HG02763 (cell line): Measurements from ENCODE around the gene LPCAT4.
"Not testable (repeated sequence)": the region's sequence is repeated elsewhere in the genome, so short reads cannot be mapped to it uniquely, and the experiment has no call there.

Experiments
- ATAC-seq: cut with Tn5 transposase; IDR thresholded peaks from one replicate; pipeline ENCODE4 v1.9.1; 2021; ENCODE audit warnings: mild to moderate bottlenecking, moderate library complexity; ENCODE audit not compliant: unreplicated experiment

The LPCAT4 gene

DNA sequence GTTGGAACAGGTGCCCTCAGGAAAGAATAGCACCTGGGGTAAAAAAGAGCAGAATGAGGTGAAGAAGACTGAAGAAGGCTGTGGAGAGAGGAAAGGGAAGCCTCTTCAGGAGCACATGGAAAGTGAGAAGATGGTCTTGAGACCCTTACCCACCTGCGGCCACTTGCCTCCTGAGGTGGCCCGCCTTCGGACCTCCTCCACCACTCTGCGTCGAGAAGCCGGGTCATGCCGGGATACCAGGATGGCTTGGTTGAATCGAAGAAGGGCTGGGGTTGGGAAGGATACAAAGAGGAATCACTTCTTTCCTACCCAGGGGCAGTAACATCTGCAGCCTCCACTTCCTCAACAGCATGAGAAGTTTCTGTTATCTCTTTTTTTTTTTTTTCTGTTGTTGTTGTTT is 3.0 kb downstream of the LPCAT4 start:
- ATAC-seq, result no peak

DNA sequence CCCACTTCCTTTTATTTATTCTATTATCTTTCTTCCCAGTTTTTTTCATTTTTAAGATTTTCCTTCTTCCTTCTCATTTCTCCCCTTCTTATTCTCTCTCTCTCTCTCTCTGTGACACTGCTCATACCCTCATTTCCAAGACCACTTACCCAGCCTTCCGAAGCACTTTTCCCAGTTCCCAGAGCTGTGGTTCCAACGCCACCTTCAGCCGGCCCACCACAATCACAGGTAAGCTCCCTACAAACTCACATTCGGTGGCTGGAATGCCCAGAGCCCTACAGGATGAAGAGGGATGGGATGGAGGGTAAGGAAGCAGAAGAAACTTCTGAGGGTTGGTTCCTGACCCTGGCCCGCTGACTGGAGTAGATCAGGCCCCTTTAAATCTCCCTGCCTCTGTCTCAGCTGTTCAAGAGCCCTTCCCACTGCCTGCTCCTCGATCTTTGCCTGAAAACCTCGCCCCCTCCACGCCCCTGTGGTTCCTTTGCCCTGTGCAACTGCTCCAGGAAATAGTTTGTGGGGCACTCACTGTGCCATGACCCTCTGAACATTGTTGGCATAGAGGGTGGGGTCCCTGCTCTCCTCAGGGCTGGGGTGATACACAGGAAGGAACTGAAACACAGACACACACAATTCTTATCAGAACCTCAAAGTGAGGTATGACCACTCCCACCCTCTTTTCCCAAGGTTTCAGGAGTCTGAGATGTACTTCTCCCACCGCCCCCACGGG is 4.8 kb downstream of the LPCAT4 start:
- ATAC-seq, result no peak

DNA sequence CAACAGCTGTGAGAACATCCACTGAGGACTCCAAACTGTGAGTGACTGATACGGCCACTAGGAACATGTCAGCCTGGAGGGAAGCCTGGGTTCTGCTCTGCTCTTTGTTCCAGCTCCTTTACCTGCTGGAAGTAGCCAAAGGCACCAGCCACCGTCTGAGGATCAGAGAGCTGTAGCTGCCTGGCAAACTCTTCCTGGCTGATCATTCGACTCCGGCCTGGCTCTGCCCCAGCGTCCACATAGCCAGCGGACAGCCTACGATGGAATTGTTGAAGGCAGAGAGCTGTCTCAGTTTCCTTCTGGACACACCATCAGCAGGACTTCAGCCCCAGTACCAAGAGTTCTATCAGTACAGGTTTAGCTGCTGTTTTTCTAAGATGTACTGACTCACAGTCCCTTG is 5.7 kb downstream of the LPCAT4 start:
- no peak for ATAC-seq

DNA sequence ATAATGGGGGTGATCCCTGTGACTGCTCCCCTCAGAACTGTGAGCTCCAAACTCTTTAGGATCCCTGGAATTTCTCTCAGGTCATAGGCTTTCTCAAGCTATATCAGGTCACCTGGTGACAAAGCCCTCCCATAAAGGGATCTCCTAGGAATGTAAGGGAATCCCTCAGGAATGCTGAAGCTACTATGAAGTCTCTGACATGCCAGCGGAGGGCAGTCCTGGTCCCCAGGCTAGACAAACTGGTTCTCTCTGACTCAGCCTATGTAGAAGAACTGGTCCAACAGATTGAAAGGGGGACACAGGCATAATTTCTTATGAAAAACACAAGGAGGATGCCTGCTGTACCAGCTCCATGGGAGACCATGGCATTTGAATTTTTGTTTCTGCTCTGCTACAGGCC is 6.7 kb downstream of the LPCAT4 start:
- ATAC-seq, result no peak

DNA sequence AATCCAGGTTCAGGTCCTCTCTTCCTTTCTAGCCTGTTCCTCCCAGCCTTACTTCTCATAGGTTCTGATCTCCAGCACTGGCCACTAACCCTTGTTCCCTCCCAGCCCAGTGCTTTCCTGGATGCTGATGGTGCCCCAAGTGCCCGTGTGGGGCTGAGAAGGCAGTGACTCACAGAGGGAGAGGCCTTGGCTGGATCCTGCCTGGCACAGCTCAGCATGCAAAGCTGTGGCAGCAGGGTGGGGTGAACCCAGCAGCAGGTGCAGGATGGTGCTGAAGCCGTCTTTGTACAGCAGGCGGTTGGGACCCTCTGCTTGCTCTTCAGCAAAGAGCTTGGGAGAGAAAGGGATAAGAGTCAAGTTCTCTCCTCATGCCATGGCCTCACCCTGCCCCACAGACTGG is 7.6 kb downstream of the LPCAT4 start:
- no peak for ATAC-seq

DNA sequence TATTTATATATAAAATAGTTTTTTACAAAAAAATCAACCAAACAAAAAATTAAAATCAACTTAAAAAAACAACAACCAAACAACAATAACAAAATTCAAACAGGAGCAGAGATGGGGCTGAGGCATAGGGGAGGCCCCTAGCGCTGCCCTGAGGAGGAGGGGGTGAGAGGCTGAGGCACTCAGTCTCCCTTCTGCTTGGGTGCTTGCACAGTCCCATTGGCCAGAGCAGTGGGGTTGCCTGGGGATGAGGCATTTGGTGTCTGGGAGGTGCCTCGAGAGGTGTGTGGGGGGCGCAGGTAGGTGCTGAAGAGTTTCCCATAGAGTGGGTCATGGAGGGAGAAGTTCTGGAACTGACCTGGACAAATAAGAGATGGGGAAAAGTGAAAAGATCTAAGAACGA is 8.0 kb downstream of the LPCAT4 start:
- ATAC-seq, result no peak

DNA sequence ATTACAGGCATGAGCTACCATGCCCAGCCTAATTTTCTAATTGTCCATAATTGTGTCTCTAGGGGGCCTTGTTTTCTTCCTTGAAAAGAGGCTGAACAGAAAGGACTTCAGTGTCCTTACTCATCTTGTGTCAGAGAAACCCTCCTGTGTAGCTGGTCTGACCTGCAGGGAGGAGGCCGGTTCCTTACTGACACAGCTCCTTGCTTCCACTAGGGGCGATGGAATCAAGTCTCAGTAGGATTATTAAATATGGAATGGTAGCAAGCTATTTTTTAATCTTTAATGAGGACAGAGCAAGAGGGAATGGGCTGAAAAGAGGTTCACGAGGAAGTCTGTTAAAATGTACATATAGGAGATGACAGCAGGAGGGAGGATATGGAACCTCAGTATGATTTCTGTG is 8.6 kb downstream of the LPCAT4 start:
- ATAC-seq, result no peak

DNA sequence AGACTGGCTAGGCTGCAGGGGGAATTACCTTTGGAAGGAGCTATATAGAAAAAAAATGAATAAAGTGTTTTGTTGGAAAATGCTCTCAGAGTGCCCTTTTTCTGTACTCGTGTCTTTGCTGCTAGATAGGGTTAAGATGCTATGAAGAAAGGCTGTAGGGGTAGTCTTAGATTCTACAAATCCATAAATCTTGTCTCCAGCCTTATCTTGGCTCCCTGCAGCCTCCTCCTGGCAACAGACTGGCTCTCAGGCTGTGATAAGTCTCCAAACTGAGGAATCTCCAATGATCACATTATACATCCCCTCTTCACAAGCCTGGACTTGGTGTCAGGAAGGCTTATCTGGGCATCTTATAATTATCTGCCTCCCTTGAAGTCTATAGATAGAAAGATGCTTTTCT is 9.3 kb downstream of the LPCAT4 start:
- ATAC-seq, result no peak

DNA sequence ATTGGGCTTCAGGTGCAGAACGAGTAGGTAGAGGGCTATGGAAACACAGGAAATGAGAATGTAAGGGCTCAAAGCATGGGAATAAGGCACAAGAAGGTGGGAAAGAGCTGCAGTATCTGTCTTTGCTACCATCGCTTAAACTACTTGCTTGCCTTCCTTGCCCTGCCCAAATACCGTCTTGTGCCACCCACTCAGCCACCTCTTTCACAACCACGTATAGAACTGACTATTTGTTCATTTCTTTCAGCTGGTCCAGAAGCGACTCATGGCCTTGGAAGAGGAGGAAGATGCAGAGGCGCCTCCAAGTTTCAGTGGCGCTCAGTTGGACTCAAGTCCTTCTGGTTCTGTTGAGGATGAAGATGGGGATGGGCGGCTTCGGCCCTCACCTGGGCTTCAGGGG is 11.8 kb downstream of the LPCAT4 start:
- ATAC-seq, result no peak

DNA sequence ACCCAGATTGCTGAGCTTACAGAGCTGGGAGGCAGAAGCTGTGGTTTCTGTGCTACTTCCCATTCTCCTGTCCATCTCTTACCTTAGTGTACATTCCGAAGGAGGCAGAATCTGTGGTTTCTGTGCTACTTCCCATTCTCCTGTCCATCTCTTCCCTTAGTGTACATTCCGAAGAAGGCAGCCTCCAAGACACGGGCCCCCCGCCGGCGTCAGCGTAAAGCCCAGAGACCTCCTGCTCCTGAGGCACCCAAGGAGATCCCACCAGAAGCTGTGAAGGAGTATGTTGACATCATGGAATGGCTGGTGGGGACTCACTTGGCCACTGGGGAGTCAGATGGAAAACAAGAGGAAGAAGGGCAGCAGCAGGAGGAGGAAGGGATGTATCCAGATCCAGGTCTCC is 12.7 kb downstream of the LPCAT4 start:
- ATAC-seq, result no peak

DNA sequence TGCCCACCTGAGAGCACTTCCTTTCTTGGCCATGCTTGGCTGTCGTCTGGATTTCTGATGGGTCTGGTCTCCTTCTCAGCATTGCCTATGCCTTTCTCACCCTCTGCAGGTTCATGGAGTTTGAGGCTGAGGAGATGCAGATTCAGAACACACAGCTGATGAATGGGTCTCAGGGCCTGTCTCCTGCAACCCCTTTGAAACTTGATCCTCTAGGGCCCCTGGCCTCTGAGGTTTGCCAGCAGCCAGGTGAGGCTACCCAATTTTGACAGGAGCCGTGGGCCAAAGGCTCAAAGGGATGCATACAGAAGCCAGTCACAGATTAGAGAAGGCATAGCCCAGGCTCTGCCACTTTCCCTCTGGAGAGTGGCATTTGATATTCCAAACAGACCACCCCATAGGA is 13.4 kb downstream of the LPCAT4 start:
- no peak for ATAC-seq

DNA sequence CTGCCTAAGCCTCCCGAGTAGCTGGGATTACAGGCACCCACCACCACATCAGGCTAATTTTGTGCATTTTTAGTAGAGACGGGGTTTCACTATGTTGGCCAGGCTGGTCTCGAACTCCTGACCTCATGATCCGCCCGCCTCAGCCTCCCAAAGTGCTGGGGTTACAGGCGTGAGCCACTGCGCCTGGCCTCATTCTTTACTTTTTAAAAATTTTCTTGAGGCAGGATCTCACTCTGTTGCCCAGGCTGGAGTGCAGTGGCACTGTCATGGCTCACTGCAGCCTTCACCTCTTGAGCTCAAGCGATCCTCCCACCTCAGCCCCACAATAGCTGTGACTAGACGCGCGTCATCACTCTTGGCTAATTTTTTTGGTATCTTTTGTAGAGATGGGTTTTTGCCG is 14.0 kb downstream of the LPCAT4 start:
- not testable (repeated sequence) for ATAC-seq

DNA sequence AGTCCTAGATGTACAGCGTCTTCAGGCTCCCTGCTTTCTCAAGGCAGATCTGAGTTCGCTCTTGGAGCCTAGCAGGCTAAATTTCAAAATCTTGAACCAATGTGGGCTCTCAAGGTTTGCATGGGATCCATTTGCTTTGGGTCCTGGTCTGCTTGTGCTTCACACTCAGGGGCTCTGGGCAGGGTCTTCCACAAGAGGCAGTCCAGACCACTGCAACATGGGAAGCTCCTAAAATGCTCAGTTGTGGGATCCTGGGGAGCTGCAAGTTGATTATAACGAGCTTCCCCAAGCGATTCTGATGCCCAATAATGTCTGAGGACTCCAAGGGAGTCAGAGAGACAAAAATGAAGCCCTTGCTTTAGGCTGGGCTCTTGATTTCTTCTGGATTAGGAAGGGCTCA is 17.2 kb downstream of the LPCAT4 start:
- no peak for ATAC-seq

DNA sequence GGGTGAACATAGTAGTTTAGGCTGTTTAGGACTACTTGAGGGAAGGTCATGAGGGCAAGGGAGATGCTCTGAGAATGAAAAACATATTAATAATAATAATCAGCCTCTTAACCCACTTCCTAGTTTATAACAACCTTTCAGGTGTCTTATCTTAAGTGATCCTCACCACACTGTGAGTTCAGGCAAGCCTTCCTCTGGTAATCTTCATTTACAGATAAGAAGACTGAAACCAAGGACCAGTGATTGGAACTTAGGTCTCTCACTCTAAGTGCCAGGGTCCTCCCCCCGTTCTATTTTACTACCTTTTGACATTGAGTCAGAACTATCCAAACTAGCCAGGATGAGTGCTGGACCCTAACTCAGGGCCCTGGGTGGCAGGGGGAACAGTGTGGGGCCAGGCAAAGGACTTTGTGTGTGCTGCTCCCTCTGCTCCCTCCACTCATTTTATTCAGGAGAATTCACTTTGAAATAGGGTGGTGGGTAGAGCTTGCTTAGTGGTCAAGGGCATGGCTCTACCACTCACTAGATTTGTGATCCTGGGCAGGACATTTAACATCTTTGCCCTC is 18.2 kb downstream of the LPCAT4 start:
- no peak for ATAC-seq

DNA sequence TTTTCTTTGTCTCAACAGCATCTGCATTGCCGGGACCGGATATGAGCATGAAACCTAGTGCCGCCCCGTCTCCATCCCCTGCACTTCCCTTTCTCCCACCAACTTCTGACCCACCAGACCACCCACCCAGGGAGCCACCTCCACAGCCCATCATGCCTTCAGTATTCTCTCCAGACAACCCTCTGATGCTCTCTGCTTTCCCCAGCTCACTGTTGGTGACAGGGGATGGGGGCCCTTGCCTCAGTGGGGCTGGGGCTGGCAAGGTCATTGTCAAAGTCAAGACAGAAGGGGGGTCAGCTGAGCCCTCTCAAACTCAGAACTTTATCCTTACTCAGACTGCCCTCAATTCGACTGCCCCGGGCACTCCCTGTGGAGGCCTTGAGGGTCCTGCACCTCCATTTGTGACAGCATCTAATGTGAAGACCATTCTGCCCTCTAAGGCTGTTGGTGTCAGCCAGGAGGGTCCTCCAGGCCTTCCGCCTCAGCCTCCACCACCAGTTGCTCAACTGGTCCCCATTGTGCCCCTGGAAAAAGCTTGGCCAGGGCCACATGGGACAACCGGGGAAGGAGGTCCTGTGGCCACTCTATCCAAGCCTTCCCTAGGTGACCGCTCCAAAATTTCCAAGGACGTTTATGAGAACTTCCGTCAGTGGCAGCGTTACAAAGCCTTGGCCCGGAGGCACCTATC is 18.9 kb downstream of the LPCAT4 start:
- ATAC-seq, result no peak

DNA sequence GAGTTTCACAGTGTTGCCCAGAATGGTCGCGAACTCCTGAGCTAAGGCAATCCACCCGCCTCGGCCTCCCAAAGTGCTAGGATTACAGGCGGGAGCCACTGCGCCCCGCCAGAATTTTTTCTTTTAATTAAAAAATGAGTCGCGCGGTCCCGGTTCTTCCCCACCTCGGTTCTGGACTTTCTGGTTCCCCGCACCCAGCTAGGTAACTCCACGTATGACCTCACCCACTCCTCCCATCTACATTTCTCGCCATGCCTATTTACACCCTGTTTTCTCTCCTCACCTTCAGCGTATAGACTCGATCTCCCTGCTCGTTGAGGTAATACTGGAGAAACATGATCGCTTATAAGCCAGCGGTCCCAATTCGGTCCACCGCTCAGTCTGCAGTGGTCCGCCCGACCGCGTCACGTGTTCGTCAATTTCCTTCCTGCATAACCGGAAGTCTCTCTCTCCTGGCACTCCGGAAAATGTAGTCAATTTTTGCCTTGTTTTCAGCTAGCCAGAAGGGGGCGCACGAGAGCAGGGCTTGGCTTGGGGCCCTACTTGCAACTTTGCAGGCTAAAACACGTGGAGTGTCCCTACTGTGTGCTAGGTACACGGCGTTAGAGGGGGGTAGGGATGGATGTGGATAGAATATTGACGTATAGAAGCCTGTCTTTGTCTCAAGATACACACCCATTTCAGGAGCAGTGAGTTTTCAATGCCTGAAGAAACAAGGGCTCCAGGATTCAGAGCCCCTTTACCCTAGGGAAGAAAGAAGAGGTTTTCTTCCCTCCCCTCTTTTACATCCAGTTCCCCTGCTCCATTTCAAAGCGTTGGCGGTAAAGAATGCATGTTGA is 24.0 kb downstream of the LPCAT4 start, which contains the start of the genes NOP10 and NUTM1:
NOP10 (minus strand) TSS at position 400 of the 839 bp plus-strand sequence; CDS start at position 337, 63 bp downstream.
NUTM1 (plus strand) TSS at position 579 of the 839 bp plus-strand sequence. CDS start 382 bp downstream, outside the sequence.
- peak; percentile 88 for ATAC-seq

DNA sequence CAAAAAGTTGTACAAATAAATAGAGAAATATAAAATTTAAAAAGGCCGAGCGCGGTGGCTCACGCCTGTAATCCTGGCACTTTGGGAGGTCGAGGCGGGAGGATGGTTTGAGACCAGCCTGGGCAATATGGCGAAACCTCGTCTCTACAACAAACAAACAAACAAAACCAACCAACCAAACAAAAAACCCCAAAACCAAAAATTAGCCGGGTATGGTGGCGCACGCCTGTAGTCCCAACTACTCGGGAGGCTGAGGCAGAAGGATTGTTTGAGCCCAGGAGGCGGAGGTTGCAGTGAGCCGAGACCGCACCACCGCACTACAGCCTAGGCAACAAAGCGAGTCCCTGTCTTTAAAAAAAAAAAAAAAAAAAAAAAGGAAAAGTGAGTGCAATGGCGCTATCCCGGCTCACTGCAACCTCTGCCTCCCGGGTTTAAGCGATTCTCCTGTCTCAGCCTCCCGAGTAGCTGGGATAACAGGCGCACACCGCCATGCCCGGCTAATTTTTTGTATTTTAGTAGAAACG is 24.7 kb downstream of the LPCAT4 start:
- ATAC-seq, result not testable (repeated sequence)

DNA sequence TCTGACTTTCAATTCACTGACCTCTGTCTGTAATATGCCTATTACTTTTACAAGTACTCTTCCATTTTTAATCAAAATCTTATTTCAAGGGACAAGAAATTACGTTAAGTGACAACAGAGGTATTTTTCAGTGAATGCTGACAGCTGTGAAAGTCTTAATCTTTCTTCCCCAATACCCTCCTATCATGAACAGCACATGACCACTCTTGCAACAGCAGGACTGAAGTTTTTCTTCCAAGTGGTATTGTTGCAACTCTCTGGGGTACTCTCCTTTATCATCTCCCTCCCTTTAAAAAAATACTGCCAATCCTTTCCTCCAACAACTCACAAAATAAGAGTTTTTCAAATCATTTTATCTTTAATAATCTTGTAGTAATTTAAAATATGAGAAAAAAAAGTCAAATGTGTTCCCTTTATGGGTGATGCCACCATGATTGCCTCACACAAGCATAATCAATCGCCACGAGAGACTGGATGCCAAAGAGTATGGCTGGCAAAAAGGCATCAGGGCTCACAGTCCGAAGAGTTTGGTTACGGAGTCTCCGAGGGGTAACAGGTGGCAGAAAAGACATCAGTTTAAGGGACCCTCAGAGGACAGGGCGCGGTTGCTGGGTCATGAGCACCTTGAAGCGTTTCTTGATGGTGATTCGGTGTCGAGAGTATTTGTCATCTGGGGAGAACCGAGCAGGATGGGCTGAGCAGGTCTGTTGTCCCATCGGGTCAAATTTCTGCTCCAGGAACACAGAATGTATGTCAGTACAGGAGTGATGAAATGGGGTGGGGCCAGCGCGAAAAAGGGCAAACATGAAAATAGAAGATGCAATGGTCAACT is 25.4 kb downstream of the LPCAT4 start:
- ATAC-seq, result no peak

DNA sequence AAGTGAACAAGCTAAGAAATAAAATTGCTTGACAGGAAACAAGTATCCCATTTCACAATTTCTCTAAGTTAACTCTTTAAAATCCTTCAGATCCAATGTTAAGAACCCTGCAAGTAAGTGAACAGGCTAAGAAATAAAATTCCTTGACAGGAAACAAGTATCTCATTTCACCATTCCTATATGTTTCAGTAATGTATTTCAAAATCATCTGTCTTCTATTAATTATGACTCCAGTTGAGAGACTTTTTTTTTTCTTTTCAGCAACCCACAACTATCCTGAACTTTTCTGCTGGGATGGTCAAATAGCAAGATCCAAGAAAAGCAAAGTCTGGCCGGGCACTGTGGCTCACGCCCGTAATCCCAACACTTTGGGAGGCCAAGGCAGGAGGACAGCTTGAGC is 27.1 kb downstream of the LPCAT4 start:
- no peak for ATAC-seq

DNA sequence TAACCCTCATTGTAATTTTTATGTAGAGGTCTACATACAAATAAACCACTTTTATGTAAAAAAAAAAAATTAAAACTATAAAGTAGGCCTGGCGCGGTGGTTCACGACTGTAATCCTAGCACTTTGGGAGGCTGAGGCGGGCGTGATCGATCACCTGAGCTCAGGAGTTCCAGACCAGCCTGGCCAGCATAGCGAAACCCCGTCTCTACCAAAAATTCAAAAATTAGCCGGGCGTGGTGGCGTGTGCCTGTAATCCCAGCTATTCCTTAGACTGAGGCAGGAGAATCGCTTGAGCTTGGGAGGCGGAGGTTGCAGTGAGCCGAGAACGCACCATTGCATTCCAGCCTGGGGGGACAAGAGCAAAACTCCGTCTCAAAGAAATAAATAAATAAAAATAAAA is 28.6 kb downstream of the LPCAT4 start:
- ATAC-seq, result no peak
